HG02885 (cell line): Measurements from ENCODE around the gene LAMP5.

Experiments
- ATAC-seq: cut with Tn5 transposase; IDR thresholded peaks from one replicate; pipeline ENCODE4 v1.9.1; 2021; ENCODE audit warnings: mild to moderate bottlenecking; ENCODE audit not compliant: unreplicated experiment, poor library complexity

Gene LAMP5

GRCh38 chr20:9531581-9531980, 17.2 kb downstream of the LAMP5 start:
- ATAC-seq, result no peak

- ATAC-seq, result no peak
Measured at GRCh38 chr20:9532069-9532838, 17.9 kb downstream of the LAMP5 start.

- no peak for ATAC-seq
Measured at GRCh38 chr20:9534025-9534424, 19.6 kb downstream of the LAMP5 start.

GRCh38 chr20:9535449-9535848, 21.1 kb downstream of the LAMP5 start:
- no peak for ATAC-seq

- no peak for ATAC-seq
Measured at GRCh38 chr20:9543214-9543613, 28.8 kb downstream of the LAMP5 start.

- no peak for ATAC-seq
Measured at GRCh38 chr20:9550283-9550682, 35.9 kb downstream of the LAMP5 start.

- no peak for ATAC-seq
Measured at GRCh38 chr20:9550871-9551270, 36.5 kb downstream of the LAMP5 start.

GRCh38 chr20:9551808-9552550, 37.6 kb downstream of the LAMP5 start:
- no peak for ATAC-seq

- ATAC-seq, result no peak
Measured at GRCh38 chr20:9555781-9556180, 41.4 kb downstream of the LAMP5 start.

- ATAC-seq, result no peak
Measured at GRCh38 chr20:9557411-9557810, 43.0 kb downstream of the LAMP5 start.

- no peak for ATAC-seq
Measured at GRCh38 chr20:9565910-9566550, 51.6 kb downstream of the LAMP5 start.

GRCh38 chr20:9566977-9567376, 52.6 kb downstream of the LAMP5 start:
- no peak for ATAC-seq

GRCh38 chr20:9570612-9571011, 56.2 kb downstream of the LAMP5 start:
- ATAC-seq, result no peak

- ATAC-seq, result no peak
Measured at GRCh38 chr20:9571783-9572182, 57.4 kb downstream of the LAMP5 start.

- ATAC-seq, result no peak
Measured at GRCh38 chr20:9572670-9573069, 58.3 kb downstream of the LAMP5 start.

- no peak for ATAC-seq
Measured at GRCh38 chr20:9573335-9574151, 59.2 kb downstream of the LAMP5 start.

GRCh38 chr20:9574181-9574580, 59.8 kb downstream of the LAMP5 start:
- no peak for ATAC-seq

GRCh38 chr20:9574776-9575175, 60.4 kb downstream of the LAMP5 start:
- no peak for ATAC-seq

- ATAC-seq, result no peak
Measured at GRCh38 chr20:9575836-9576235, 61.4 kb downstream of the LAMP5 start.

- no peak for ATAC-seq
Measured at GRCh38 chr20:9576695-9577094, 62.3 kb downstream of the LAMP5 start.
